Prostate gland (tissue), 2 donors: ENCODE data around the gene DPEP2. TPM values are rescaled to one million over a fixed set of nuclear protein-coding genes. Genes with fewer than 3 reads are reported as not detected.
A peak's percentile ranks its signal among the peaks of the same experiment; 100 is the strongest.

ENCODE experiments used
- DNase-seq: peaks from one replicate; pipeline ENCODE4 v3.0.0-alpha.2; 2019; ENCODE audit warnings: low spot score
- H3K27ac ChIP-seq, 2 donors: fragments of 200-600 bp; sonication (generic); 2 replicates each; pipeline ENCODE4 v1.5.1; 2017 to 2019
- H3K27me3 ChIP-seq: fragments of 200-600 bp; sonication (generic); replicated peaks from 2 replicates; pipeline ENCODE4 v1.5.1; 2019; ENCODE audit not compliant: insufficient read depth
- H3K36me3 ChIP-seq, 2 donors: fragments of 200-600 bp; sonication (generic); 1 replicate in 1 of 2; 2 replicates in 1 of 2; pipeline versions ENCODE4 v1.5.1 to v1.8.1; 2017 to 2019
- H3K4me1 ChIP-seq: fragments of 200-600 bp; sonication (generic); replicated peaks from 2 replicates; pipeline ENCODE4 v1.5.1; 2019
- H3K4me3 ChIP-seq, 2 donors: fragments of 200-600 bp; sonication (generic); 2 replicates each; pipeline ENCODE4 v1.5.1; 2017 to 2019
- H3K9me3 ChIP-seq: fragments of 200-600 bp; sonication (generic); 2 replicates; pipeline ENCODE4 v1.5.1; 2017
- POLR2A ChIP-seq: fragments of 450-650 bp; IDR thresholded peaks from one replicate; pipeline ENCODE4 v1.6.1; 2016; ENCODE audit warnings: antibody characterized with exemption, mild to moderate bottlenecking
- POLR2AphosphoS5 ChIP-seq: sonication (generic); formaldehyde crosslinking; IDR thresholded peaks from one replicate; pipeline ENCODE4 v1.6.1; 2017; ENCODE audit warnings: antibody characterized with exemption
- WGBS: methylation state at CpG from one replicate; pipeline ENCODE4 v1.1.5; 2018; 5-methylcytosine and 5-hydroxymethylcytosine counted together
- intact Hi-C: fragments of 100-400 bp; cut with DNase I; formaldehyde crosslinking; loops from one replicate; pipeline ENCODE4 v1.14.2; 2022
- total RNA-seq, 2 donors: library from RNA; depleted of rRNA; stranded (reverse); fragments of >200 nt; gene quantifications; one replicate each; pipeline ENCODE4 v1.1.0, GENCODE V29; 2016
- TF ChIP-seq, protein P1 (sequence below), 4 experiments: fragments of 200-600 bp in 2 of 4; fragments of 450-650 bp in 2 of 4; sonication (generic) in 2 of 4; IDR thresholded peaks; 1 replicate in 3 of 4; 2 replicates in 1 of 4; pipeline ENCODE4 v1.5.1; 2016 to 2019; ENCODE audit warnings: antibody characterized with exemption in 4 of 4, mild to moderate bottlenecking in 2 of 4, moderate library complexity in 2 of 4

The DPEP2 gene
- total RNA-seq, 2 donors from 2014 or later = 0.41 to 2.4 TPM

DNA sequence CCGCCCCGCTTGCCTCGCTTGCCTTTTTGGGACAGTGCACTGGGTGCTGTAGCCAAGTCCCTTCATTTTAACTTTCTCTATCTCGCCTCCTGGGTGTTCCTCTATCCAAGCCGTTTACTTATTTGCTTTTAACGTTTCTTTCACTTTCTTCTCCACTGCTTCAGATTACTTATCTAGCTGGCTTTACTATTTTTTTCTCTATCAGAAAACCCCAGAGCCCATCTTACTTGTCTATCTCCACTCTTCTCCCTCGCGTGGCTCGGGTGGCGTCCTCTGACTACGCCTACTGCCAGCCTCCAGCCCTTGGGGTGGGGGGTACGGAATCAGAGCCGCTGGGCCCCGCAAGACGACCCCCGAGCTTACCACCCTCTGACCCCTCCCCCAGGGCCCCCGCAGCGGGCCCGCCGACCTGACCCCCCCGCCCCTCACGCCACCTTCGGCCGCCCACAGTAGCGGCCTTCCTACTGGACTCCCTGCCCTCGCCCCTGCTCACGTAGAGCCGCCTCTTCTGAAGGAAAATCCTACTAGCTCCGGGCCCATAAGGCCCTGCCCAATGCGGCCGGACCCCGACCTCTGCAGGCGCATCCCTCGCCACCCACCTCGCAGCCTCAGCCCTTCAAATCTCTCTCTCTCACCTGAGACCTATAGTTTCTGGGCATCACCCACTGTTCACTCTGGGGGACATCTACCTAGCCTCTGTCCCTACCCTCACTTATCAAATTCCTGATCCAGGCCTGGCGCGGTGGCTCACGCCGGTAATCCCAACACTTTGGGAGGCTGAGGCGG, 29.8 kb downstream of the DPEP2 start:
- Histone ChIP-seq H3K27me3 (no peaks in the 10 kb centered on the region), H3K4me3 (peak overlapping the region; percentile 67 to 78), H3K4me1 (peaks cover 8% of the 10 kb centered on the region), H3K36me3 (no peaks in the 10 kb centered on the region), H3K27ac (peak overlapping the region; percentile 84 to 88), H3K9me3 (no peaks in the 10 kb centered on the region)
- no peak for TF ChIP-seq POLR2AphosphoS5
- TF ChIP-seq, protein P1, sequence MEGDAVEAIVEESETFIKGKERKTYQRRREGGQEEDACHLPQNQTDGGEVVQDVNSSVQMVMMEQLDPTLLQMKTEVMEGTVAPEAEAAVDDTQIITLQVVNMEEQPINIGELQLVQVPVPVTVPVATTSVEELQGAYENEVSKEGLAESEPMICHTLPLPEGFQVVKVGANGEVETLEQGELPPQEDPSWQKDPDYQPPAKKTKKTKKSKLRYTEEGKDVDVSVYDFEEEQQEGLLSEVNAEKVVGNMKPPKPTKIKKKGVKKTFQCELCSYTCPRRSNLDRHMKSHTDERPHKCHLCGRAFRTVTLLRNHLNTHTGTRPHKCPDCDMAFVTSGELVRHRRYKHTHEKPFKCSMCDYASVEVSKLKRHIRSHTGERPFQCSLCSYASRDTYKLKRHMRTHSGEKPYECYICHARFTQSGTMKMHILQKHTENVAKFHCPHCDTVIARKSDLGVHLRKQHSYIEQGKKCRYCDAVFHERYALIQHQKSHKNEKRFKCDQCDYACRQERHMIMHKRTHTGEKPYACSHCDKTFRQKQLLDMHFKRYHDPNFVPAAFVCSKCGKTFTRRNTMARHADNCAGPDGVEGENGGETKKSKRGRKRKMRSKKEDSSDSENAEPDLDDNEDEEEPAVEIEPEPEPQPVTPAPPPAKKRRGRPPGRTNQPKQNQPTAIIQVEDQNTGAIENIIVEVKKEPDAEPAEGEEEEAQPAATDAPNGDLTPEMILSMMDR (IDR thresholded peaks at IDR 0.05) = no peak
- TF ChIP-seq POLR2A = no peak
- DNase-seq = no peak
- WGBS = 33% methylated on average over 40 of the region's 40 CpGs
- intact Hi-C loops = no loop called here

DNA sequence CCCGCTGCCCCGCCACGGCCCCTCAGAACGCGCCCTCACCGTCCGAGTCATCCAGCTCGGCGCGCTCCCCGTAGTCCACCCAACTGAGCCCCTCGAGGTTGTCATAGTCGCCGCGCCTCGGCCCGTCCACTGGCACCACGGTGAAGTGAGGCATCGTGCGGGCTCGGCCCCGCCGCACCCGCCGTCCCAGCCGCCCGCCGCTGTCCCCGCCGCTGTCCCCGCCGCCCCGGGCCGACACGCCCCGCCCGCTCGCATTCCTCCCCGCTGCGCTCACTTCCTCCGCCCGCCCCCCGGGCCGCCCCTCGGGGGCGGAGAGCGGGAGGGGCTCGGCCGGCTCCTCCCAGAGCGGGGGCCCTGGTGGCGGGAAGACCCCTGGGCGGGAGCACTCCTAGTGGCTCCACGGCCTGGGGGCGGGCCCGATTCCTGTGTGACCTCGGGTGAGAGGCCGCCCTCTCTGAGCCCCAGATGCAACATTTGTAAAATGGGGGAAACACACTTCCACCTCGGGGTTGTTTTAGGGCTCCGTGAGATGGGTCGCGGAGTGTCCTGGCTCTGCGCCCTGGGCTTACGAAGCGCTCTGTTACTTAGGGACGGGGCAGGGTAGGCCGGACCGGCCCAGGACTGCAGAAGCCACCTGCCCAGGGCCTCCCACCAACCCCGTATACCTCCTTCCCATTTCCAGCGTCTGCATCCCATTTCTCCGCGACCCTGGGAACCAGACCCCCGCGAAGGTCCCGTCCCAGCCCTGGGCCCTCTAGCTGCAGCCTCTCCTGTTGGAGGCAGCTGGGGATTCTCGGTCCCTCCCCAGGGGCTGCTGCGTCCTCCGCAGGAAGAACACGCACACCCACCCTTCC, 30.7 kb downstream of the DPEP2 start, which contains the start of gene SLC12A4:
SLC12A4 (minus strand) TSS at position 238 of the 854 bp plus-strand sequence; CDS start at position 154, 84 bp downstream.
- H3K4me1 ChIP-seq = peaks cover 8% of the 10 kb centered on the region
- TF ChIP-seq POLR2A (peak; percentile 88), POLR2AphosphoS5 (peak; percentile 74)
- TF ChIP-seq, protein P1 (IDR thresholded peaks at IDR 0.05) = peak in 2 of 4 experiments; percentile 8 to 10
- peak; percentile 76 for DNase-seq

GRCh38 chr16:67967958-67968399, 31.3 kb downstream of the DPEP2 start:
- intact Hi-C loops = no loop called here
- Histone ChIP-seq H3K27me3 (no peaks in the 10 kb centered on the region), H3K36me3 (no peaks in the 10 kb centered on the region), H3K4me1 (peaks cover 8% of the 10 kb centered on the region), H3K9me3 (no peaks in the 10 kb centered on the region), H3K27ac (peak overlapping the region; percentile 84 to 88), H3K4me3 (peak overlapping the region; percentile 67 to 78)
- WGBS = 0% methylated on average over 35 of the region's 45 CpGs
- no peak for DNase-seq
- TF ChIP-seq POLR2AphosphoS5 = no peak
- TF ChIP-seq, protein P1 (IDR thresholded peaks at IDR 0.05) = no peak
- no peak for TF ChIP-seq POLR2A

More for the DNA sequence above, 30.7 kb downstream of the DPEP2 start, which contains the start of gene SLC12A4:
- WGBS = under 1% methylated on average over 60 of the region's 78 CpGs
- H3K4me3 ChIP-seq = peak within 1 kb of the TSS; percentile 67 to 78
- intact Hi-C loops = no loop called here
- H3K27ac ChIP-seq = peak within 1 kb of the TSS; percentile 84 to 88
- H3K9me3 ChIP-seq = no peaks in the 10 kb centered on the region
- H3K27me3 ChIP-seq = no peaks in the 10 kb centered on the region
- no peaks in the 10 kb centered on the region for H3K36me3 ChIP-seq

- H3K4me1 ChIP-seq = peaks cover 8% of the 10 kb centered on the region
- DNase-seq = no peak
- H3K4me3 ChIP-seq = peak overlapping the region; percentile 67 to 78
- intact Hi-C loops = no loop called here
- H3K36me3 ChIP-seq = peaks cover 0 to under 1% of the 10 kb centered on the region in 2 donors
- peak overlapping the region; percentile 84 to 88 for H3K27ac ChIP-seq
- no peak for TF ChIP-seq POLR2AphosphoS5
- TF ChIP-seq, protein P1 (IDR thresholded peaks at IDR 0.05) = no peak
- no peak for TF ChIP-seq POLR2A
- H3K9me3 ChIP-seq = no peaks in the 10 kb centered on the region
- WGBS = 11% methylated on average over 18 of the region's 18 CpGs
- no peaks in the 10 kb centered on the region for H3K27me3 ChIP-seq
Measured at GRCh38 chr16:67967183-67967957, 31.9 kb downstream of the DPEP2 start.
